NCI-H1436 (cell line): ENCODE measurements around the gene MYO15A.

Source experiments
- DNase-seq: peaks from one replicate; lab custom pipeline; 2025; lab: John Stamatoyannopoulos, UW

Gene MYO15A, protein sequence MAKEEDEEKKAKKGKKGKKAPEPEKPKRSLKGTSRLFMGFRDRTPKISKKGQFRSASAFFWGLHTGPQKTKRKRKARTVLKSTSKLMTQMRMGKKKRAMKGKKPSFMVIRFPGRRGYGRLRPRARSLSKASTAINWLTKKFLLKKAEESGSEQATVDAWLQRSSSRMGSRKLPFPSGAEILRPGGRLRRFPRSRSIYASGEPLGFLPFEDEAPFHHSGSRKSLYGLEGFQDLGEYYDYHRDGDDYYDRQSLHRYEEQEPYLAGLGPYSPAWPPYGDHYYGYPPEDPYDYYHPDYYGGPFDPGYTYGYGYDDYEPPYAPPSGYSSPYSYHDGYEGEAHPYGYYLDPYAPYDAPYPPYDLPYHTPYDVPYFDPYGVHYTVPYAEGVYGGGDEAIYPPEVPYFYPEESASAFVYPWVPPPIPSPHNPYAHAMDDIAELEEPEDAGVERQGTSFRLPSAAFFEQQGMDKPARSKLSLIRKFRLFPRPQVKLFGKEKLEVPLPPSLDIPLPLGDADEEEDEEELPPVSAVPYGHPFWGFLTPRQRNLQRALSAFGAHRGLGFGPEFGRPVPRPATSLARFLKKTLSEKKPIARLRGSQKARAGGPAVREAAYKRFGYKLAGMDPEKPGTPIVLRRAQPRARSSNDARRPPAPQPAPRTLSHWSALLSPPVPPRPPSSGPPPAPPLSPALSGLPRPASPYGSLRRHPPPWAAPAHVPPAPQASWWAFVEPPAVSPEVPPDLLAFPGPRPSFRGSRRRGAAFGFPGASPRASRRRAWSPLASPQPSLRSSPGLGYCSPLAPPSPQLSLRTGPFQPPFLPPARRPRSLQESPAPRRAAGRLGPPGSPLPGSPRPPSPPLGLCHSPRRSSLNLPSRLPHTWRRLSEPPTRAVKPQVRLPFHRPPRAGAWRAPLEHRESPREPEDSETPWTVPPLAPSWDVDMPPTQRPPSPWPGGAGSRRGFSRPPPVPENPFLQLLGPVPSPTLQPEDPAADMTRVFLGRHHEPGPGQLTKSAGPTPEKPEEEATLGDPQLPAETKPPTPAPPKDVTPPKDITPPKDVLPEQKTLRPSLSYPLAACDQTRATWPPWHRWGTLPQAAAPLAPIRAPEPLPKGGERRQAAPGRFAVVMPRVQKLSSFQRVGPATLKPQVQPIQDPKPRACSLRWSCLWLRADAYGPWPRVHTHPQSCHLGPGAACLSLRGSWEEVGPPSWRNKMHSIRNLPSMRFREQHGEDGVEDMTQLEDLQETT (N-terminal part only)

GRCh38 chr17:18108401-18109312 lies at the start of gene MYO15A:
Gene MYO15A (plus strand): TSS chr17:18108756. CDS start chr17:18118801, 10,045 bp downstream.
- DNase-seq: no peak

GRCh38 chr17:18059283-18059682 lies 49.3 kb upstream of the MYO15A start:
- DNase-seq: no peak

DNA sequence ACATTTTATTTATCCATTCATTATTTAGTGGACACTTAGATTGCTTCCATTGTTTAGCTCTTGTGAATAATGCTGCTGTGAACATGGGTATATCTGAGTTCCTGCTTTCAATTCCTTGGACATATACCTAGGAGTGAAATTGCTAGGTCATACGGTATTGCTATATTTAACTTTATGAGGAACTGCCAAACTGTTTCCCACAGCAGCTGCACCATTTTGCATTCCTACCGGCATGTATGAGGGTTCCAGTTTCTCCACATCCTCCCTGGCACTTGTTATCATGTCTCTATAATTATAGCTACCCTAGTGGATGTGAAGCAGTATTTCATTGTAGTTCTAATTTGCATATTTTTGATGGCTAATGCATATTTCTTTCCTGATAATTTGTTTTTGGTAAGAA lies 44.5 kb upstream of the MYO15A start:
- DNase-seq: no peak

- DNase-seq: no peak
Observed at GRCh38 chr17:18065546-18065945, 43.0 kb upstream of the MYO15A start.

- no peak for DNase-seq
Observed at GRCh38 chr17:18066866-18067265, 41.7 kb upstream of the MYO15A start.

DNA sequence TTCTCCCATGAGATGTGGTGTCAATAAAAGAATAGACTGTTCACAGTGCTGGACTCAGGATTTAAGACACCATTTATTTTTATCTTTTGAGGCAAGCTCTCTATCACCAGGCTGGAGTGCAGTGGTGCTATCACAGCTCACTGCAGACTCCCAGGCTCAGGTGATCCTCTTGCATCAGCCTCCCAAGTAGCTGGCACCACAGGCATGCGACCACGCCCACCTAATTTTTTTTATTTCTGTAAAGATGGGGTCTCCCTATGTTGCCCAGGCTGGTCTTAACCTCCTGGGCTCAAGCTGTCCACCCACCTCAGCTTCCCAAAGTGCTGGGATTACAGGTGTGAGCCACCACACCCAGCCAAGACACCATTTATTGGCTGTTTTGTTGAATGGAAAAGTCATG lies 39.5 kb upstream of the MYO15A start:
- DNase-seq: no peak

- no peak for DNase-seq
Observed at GRCh38 chr17:18070861-18071340, 37.7 kb upstream of the MYO15A start.

DNA sequence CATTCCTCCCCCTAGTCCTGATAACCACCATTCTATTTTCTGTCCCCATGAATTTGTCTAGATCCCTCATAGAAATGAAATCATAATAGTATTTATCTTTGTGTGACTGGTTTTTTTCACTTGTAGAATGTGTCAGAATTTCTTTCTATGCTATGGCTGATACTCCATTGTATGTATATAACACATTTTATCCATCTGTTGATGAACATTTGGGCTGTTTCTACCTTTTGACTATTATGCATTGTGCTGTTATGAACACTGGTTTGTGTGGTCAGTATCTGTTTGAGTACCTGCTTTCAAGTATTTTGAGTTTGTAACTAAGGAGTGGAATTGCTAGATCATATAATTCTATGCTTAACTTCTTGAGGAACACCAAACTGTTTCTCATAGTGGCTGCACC lies 36.8 kb upstream of the MYO15A start:
- no peak for DNase-seq

GRCh38 chr17:18074566-18075272 lies 33.8 kb upstream of the MYO15A start:
- DNase-seq: no peak

DNA sequence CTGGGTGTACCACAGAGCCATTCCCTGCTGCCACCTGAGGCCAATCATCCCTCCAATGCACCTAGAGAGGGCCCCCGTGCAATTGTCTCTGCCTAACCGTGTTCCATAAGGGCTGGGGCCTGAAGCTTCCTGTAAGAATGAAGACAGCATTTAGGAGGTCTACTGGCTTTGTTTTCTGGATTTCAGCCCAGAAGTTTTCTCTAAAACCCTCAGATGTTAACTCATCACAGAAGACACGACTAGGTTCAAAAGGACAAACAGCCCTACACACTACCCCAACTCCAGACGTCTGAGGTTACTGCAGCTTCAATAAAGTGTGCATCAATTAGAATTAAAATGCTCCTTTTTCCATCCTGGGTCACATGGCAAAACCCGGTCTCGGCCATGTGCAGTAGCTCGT lies 31.6 kb upstream of the MYO15A start:
- DNase-seq: no peak

DNA sequence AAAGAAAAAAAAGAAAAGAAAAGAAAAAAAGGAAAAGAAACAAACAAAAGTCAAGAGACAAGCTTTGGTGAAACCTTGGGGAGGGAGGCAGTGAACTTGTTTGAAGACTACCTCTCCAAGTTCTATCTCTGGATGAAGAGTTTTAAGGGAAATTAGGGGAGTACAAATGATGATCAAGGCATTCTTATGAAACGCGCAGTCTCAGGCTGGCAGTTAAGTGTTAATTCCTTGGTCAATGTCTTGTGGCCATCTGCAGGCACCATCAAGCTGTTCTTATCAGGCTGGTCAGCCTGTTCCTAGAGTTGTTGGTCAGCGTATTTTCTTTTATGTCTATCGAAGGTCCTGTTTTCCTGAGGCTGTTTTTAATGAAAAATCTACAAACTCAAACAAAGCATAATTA lies 29.0 kb upstream of the MYO15A start:
- no peak for DNase-seq

GRCh38 chr17:18084256-18084655 lies 24.3 kb upstream of the MYO15A start:
- no peak for DNase-seq

GRCh38 chr17:18087610-18088491 lies 20.7 kb upstream of the MYO15A start, which contains the start of gene DRG2:
Gene DRG2 (plus strand): TSS chr17:18087948. CDS start chr17:18088024, 76 bp downstream.
- DNase-seq: peak; percentile 91

- DNase-seq: no peak
Observed at GRCh38 chr17:18089613-18090012, 18.9 kb upstream of the MYO15A start.

GRCh38 chr17:18093616-18094408 lies 14.7 kb upstream of the MYO15A start:
- DNase-seq: no peak

GRCh38 chr17:18094409-18094807 lies 14.1 kb upstream of the MYO15A start:
- no peak for DNase-seq

- no peak for DNase-seq
Observed at GRCh38 chr17:18099516-18099915, 9.0 kb upstream of the MYO15A start.

DNA sequence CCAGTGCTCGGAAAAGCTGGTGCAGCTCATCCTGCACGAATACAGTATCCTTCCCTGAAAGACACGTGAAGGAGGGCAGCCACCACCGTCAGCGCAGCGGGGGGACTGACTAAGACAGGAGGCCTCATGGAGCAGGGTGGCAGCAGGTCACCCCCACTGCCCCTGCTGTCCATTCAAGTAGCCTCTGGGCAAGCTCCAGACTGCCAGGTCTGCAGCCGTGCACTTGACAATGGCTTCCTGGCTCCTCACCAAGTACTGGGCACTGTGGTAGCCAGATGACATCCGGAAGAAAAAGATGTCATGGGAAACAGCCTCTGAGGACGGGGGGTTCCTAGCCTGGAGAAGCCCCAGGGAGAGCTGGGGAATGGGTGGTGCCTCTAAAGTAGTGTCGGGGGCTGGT lies 7.9 kb upstream of the MYO15A start:
- no peak for DNase-seq
